ENCODE data around the gene GABARAPL2.

GABARAPL2 gene

DNA sequence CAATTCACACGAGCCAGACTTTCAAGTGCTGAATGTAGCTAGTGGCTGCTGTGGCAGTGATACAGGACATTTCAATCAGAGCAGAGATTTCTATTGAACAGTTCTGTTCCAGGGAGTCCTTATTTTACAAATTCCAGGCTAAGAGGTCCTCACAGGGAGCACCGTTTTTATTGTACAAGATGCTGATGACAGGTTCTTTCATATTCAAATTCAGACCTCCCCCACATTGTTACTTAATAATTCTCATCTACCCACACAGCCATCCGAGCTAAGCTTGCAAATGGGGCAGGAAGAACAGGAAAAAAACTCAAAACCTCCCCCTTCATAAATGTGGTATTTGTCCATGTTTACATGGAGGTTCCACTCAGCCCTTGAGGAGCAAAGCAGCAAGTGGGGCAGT is 9.8 kb downstream of the GABARAPL2 start:
- Histone ChIP-seq H3K27ac (ENCODE audit: low read depth, low read length) (no peak overlapping the region), H3K79me2 (ENCODE audit: control insufficient read depth, insufficient read depth, low read length) (no peaks in the 10 kb centered on the region), H3K79me1 (ENCODE audit: low read length) (peaks cover 4% of the 10 kb centered on the region), H4K8ac (ENCODE audit: low read depth, low read length) (no peak overlapping the region), H2BK120ac (ENCODE audit: low read depth, low read length) (no peak overlapping the region), H3K36me3 (ENCODE audit: control insufficient read depth, insufficient read depth, low read length) (peaks cover 9% of the 10 kb centered on the region), H3K4ac (ENCODE audit: low read depth, low read length) (no peak overlapping the region), H3K9ac (ENCODE audit: low read length) (no peak overlapping the region), H3K27me3 (ENCODE audit: insufficient read depth, low read length, poor library complexity) (no peaks in the 10 kb centered on the region), H4K5ac (ENCODE audit: low read length) (no peak overlapping the region), H3K4me3 (ENCODE audit: low read length) (no peak overlapping the region), H2AK5ac (ENCODE audit: low read length) (no peak overlapping the region), H3K56ac (ENCODE audit: low read length) (no peak overlapping the region), H3K18ac (ENCODE audit: low read length) (no peak overlapping the region), H3K4me1 (ENCODE audit: control insufficient read depth, low read depth, low read length) (no peaks in the 10 kb centered on the region), H3K4me2 (ENCODE audit: low read length) (no peak overlapping the region), H2BK15ac (replicated peaks; ENCODE audit: low read depth) (no peak overlapping the region), H3K23ac (ENCODE audit: low read length) (no peak overlapping the region), H2BK5ac (ENCODE audit: low read length) (no peak overlapping the region)
- DNase-seq: no peak
- no CpG with 5 or more reads among the region's 3 CpGs for WGBS (ENCODE audit: extremely low coverage, insufficient coverage, low lambda C conversion rate)

GRCh38 chr16:75576384-75576811 is 10.2 kb downstream of the GABARAPL2 start:
- Histone ChIP-seq H3K9ac (ENCODE audit: low read length) (no peak overlapping the region), H3K4me2 (ENCODE audit: low read length) (no peak overlapping the region), H3K56ac (ENCODE audit: low read length) (no peak overlapping the region), H3K27me3 (ENCODE audit: insufficient read depth, low read length, poor library complexity) (no peaks in the 10 kb centered on the region), H2BK15ac (replicated peaks; ENCODE audit: low read depth) (no peak overlapping the region), H3K23ac (ENCODE audit: low read length) (no peak overlapping the region), H3K27ac (ENCODE audit: low read depth, low read length) (no peak overlapping the region), H3K79me1 (ENCODE audit: low read length) (peaks cover 4% of the 10 kb centered on the region), H3K18ac (ENCODE audit: low read length) (no peak overlapping the region), H2AK5ac (ENCODE audit: low read length) (no peak overlapping the region), H2BK5ac (ENCODE audit: low read length) (no peak overlapping the region), H3K36me3 (ENCODE audit: control insufficient read depth, insufficient read depth, low read length) (peaks cover 9% of the 10 kb centered on the region), H3K4ac (ENCODE audit: low read depth, low read length) (no peak overlapping the region), H3K79me2 (ENCODE audit: control insufficient read depth, insufficient read depth, low read length) (no peaks in the 10 kb centered on the region), H4K8ac (ENCODE audit: low read depth, low read length) (no peak overlapping the region), H4K5ac (ENCODE audit: low read length) (no peak overlapping the region), H2BK120ac (ENCODE audit: low read depth, low read length) (no peak overlapping the region), H3K4me3 (ENCODE audit: low read length) (no peak overlapping the region), H3K4me1 (ENCODE audit: control insufficient read depth, low read depth, low read length) (no peaks in the 10 kb centered on the region)
- no CpG with 5 or more reads among the region's 3 CpGs for WGBS (ENCODE audit: extremely low coverage, insufficient coverage, low lambda C conversion rate)
- DNase-seq: no peak

- H3K36me3 ChIP-seq (ENCODE audit: control insufficient read depth, insufficient read depth, low read length): peaks cover 5% of the 10 kb centered on the region
- no peaks in the 10 kb centered on the region for H3K4me1 ChIP-seq (ENCODE audit: control insufficient read depth, low read depth, low read length)
- H3K79me1 ChIP-seq (ENCODE audit: low read length): peaks cover 2% of the 10 kb centered on the region
- H2BK15ac ChIP-seq (replicated peaks; ENCODE audit: low read depth): no peak overlapping the region
- no peak overlapping the region for H4K8ac ChIP-seq (ENCODE audit: low read depth, low read length)
- no peak overlapping the region for H3K4me2 ChIP-seq (ENCODE audit: low read length)
- H2BK120ac ChIP-seq (ENCODE audit: low read depth, low read length): no peak overlapping the region
- no peak overlapping the region for H3K4me3 ChIP-seq (ENCODE audit: low read length)
- H3K18ac ChIP-seq (ENCODE audit: low read length): no peak overlapping the region
- H4K5ac ChIP-seq (ENCODE audit: low read length): no peak overlapping the region
- no peaks in the 10 kb centered on the region for H3K27me3 ChIP-seq (ENCODE audit: insufficient read depth, low read length, poor library complexity)
- no peak overlapping the region for H2AK5ac ChIP-seq (ENCODE audit: low read length)
- no peaks in the 10 kb centered on the region for H3K79me2 ChIP-seq (ENCODE audit: control insufficient read depth, insufficient read depth, low read length)
- H3K27ac ChIP-seq (ENCODE audit: low read depth, low read length): no peak overlapping the region
- H2BK5ac ChIP-seq (ENCODE audit: low read length): no peak overlapping the region
- H3K23ac ChIP-seq (ENCODE audit: low read length): no peak overlapping the region
- H3K9ac ChIP-seq (ENCODE audit: low read length): no peak overlapping the region
- WGBS (ENCODE audit: extremely low coverage, insufficient coverage, low lambda C conversion rate): no CpG with 5 or more reads among the region's 7 CpGs
- H3K4ac ChIP-seq (ENCODE audit: low read depth, low read length): no peak overlapping the region
- H3K56ac ChIP-seq (ENCODE audit: low read length): no peak overlapping the region
- no peak for DNase-seq
These were observed 12.0 kb downstream of the GABARAPL2 start for GRCh38 chr16:75578212-75578611.

DNA sequence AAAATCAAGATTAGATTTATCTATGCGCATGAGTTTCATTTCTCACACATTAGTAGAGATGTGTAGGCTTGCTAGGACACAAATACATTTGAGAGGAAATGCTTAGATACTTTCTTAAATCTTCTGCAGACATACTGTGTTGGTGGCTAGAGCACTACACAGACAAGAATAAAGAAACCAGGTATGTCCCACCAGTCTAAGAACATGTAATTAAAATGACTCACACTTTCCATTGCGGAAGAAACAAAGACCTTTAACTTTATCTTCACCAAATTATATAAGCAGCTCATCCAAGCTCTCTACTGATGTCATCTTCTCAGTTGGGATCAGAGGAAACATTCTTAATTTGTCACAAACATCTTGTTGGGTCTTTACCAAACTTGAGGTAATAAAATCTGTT is 12.5 kb downstream of the GABARAPL2 start:
- H3K4me2 ChIP-seq (ENCODE audit: low read length): no peak overlapping the region
- H3K4me3 ChIP-seq (ENCODE audit: low read length): no peak overlapping the region
- no CpG with 5 or more reads among the region's 2 CpGs for WGBS (ENCODE audit: extremely low coverage, insufficient coverage, low lambda C conversion rate)
- no peaks in the 10 kb centered on the region for H3K4me1 ChIP-seq (ENCODE audit: control insufficient read depth, low read depth, low read length)
- H3K36me3 ChIP-seq (ENCODE audit: control insufficient read depth, insufficient read depth, low read length): peaks cover 3% of the 10 kb centered on the region
- no peak overlapping the region for H3K56ac ChIP-seq (ENCODE audit: low read length)
- H3K23ac ChIP-seq (ENCODE audit: low read length): no peak overlapping the region
- no peak for DNase-seq
- H3K18ac ChIP-seq (ENCODE audit: low read length): no peak overlapping the region
- no peaks in the 10 kb centered on the region for H3K79me2 ChIP-seq (ENCODE audit: control insufficient read depth, insufficient read depth, low read length)
- H3K9ac ChIP-seq (ENCODE audit: low read length): no peak overlapping the region
- H3K79me1 ChIP-seq (ENCODE audit: low read length): peaks cover 2% of the 10 kb centered on the region
- no peak overlapping the region for H3K4ac ChIP-seq (ENCODE audit: low read depth, low read length)
- H3K27ac ChIP-seq (ENCODE audit: low read depth, low read length): no peak overlapping the region
- no peaks in the 10 kb centered on the region for H3K27me3 ChIP-seq (ENCODE audit: insufficient read depth, low read length, poor library complexity)
- no peak overlapping the region for H4K8ac ChIP-seq (ENCODE audit: low read depth, low read length)
- H4K5ac ChIP-seq (ENCODE audit: low read length): no peak overlapping the region
- no peak overlapping the region for H2BK120ac ChIP-seq (ENCODE audit: low read depth, low read length)
- no peak overlapping the region for H2BK15ac ChIP-seq (replicated peaks; ENCODE audit: low read depth)
- no peak overlapping the region for H2BK5ac ChIP-seq (ENCODE audit: low read length)
- no peak overlapping the region for H2AK5ac ChIP-seq (ENCODE audit: low read length)

GRCh38 chr16:75579281-75579834 is 13.2 kb downstream of the GABARAPL2 start:
- H3K4me3 ChIP-seq (ENCODE audit: low read length): no peak overlapping the region
- no peak overlapping the region for H4K5ac ChIP-seq (ENCODE audit: low read length)
- H3K9ac ChIP-seq (ENCODE audit: low read length): no peak overlapping the region
- no peak overlapping the region for H4K8ac ChIP-seq (ENCODE audit: low read depth, low read length)
- peaks cover 2% of the 10 kb centered on the region for H3K79me1 ChIP-seq (ENCODE audit: low read length)
- WGBS (ENCODE audit: extremely low coverage, insufficient coverage, low lambda C conversion rate): no CpG with 5 or more reads among the region's 7 CpGs
- no peaks in the 10 kb centered on the region for H3K4me1 ChIP-seq (ENCODE audit: control insufficient read depth, low read depth, low read length)
- H3K4me2 ChIP-seq (ENCODE audit: low read length): no peak overlapping the region
- peaks cover 3% of the 10 kb centered on the region for H3K36me3 ChIP-seq (ENCODE audit: control insufficient read depth, insufficient read depth, low read length)
- no peak for DNase-seq
- no peak overlapping the region for H2BK120ac ChIP-seq (ENCODE audit: low read depth, low read length)
- no peak overlapping the region for H3K23ac ChIP-seq (ENCODE audit: low read length)
- H3K27ac ChIP-seq (ENCODE audit: low read depth, low read length): no peak overlapping the region
- H2BK5ac ChIP-seq (ENCODE audit: low read length): no peak overlapping the region
- H3K56ac ChIP-seq (ENCODE audit: low read length): no peak overlapping the region
- H3K4ac ChIP-seq (ENCODE audit: low read depth, low read length): no peak overlapping the region
- H3K27me3 ChIP-seq (ENCODE audit: insufficient read depth, low read length, poor library complexity): no peaks in the 10 kb centered on the region
- no peaks in the 10 kb centered on the region for H3K79me2 ChIP-seq (ENCODE audit: control insufficient read depth, insufficient read depth, low read length)
- no peak overlapping the region for H2BK15ac ChIP-seq (replicated peaks; ENCODE audit: low read depth)
- no peak overlapping the region for H3K18ac ChIP-seq (ENCODE audit: low read length)
- no peak overlapping the region for H2AK5ac ChIP-seq (ENCODE audit: low read length)

GRCh38 chr16:75584108-75584507 is 17.9 kb downstream of the GABARAPL2 start:
- H3K4me2 ChIP-seq (ENCODE audit: low read length): no peak overlapping the region
- H3K79me2 ChIP-seq (ENCODE audit: control insufficient read depth, insufficient read depth, low read length): no peaks in the 10 kb centered on the region
- H3K4me3 ChIP-seq (ENCODE audit: low read length): no peak overlapping the region
- WGBS (ENCODE audit: extremely low coverage, insufficient coverage, low lambda C conversion rate): no CpG with 5 or more reads among the region's 3 CpGs
- H3K36me3 ChIP-seq (ENCODE audit: control insufficient read depth, insufficient read depth, low read length): no peaks in the 10 kb centered on the region
- no peak for DNase-seq
- H3K9ac ChIP-seq (ENCODE audit: low read length): no peak overlapping the region
- H2AK5ac ChIP-seq (ENCODE audit: low read length): no peak overlapping the region
- H2BK5ac ChIP-seq (ENCODE audit: low read length): no peak overlapping the region
- no peak overlapping the region for H3K23ac ChIP-seq (ENCODE audit: low read length)
- H3K56ac ChIP-seq (ENCODE audit: low read length): no peak overlapping the region
- no peak overlapping the region for H2BK15ac ChIP-seq (replicated peaks; ENCODE audit: low read depth)
- no peak overlapping the region for H3K27ac ChIP-seq (ENCODE audit: low read depth, low read length)
- H3K4ac ChIP-seq (ENCODE audit: low read depth, low read length): no peak overlapping the region
- no peaks in the 10 kb centered on the region for H3K27me3 ChIP-seq (ENCODE audit: insufficient read depth, low read length, poor library complexity)
- H2BK120ac ChIP-seq (ENCODE audit: low read depth, low read length): no peak overlapping the region
- no peak overlapping the region for H4K8ac ChIP-seq (ENCODE audit: low read depth, low read length)
- H4K5ac ChIP-seq (ENCODE audit: low read length): no peak overlapping the region
- no peaks in the 10 kb centered on the region for H3K79me1 ChIP-seq (ENCODE audit: low read length)
- H3K18ac ChIP-seq (ENCODE audit: low read length): no peak overlapping the region
- H3K4me1 ChIP-seq (ENCODE audit: control insufficient read depth, low read depth, low read length): no peaks in the 10 kb centered on the region

Data from mesendoderm (in vitro differentiated cells).